MG63 (cell line): Measurements from ENCODE around the gene SLC25A42. TPM values are rescaled to one million over a fixed set of nuclear protein-coding genes. Genes with fewer than 3 reads are reported as not detected.

Experiments
- DNase-seq: peaks from one replicate; pipeline ENCODE4 v3.0.0-alpha.2; 2020
- H3K27me3 ChIP-seq: fragments of 250-450 bp; sonication (Bioruptor Pico); 2 replicates; pipeline ENCODE4 v1.5.1; 2020; ENCODE audit warnings: mild to moderate bottlenecking, moderate library complexity
- H3K36me3 ChIP-seq: fragments of 250-450 bp; sonication (Bioruptor Pico); 2 replicates; pipeline ENCODE4 v1.5.1; 2020; ENCODE audit warnings: mild to moderate bottlenecking, moderate library complexity
- H3K4me3 ChIP-seq: fragments of 250-450 bp; sonication (Bioruptor Pico); 2 replicates; pipeline ENCODE4 v1.5.1; 2020; ENCODE audit warnings: mild to moderate bottlenecking, moderate library complexity
- H3K9me3 ChIP-seq: fragments of 250-450 bp; sonication (Bioruptor Pico); 2 replicates; pipeline ENCODE4 v1.5.1; 2020; ENCODE audit warnings: mild to moderate bottlenecking, moderate library complexity
- total RNA-seq: library from RNA; depleted of rRNA; stranded (reverse); fragments of >200 nt; shearing (Covaris generic); gene quantifications from 2 replicates; pipeline ENCODE4 v1.2.3, GENCODE V29; 2014; ENCODE audit warnings: low replicate concordance

SLC25A42 gene
- total RNA-seq, 1 experiment from 2014 or later, result 10.0 TPM

DNA sequence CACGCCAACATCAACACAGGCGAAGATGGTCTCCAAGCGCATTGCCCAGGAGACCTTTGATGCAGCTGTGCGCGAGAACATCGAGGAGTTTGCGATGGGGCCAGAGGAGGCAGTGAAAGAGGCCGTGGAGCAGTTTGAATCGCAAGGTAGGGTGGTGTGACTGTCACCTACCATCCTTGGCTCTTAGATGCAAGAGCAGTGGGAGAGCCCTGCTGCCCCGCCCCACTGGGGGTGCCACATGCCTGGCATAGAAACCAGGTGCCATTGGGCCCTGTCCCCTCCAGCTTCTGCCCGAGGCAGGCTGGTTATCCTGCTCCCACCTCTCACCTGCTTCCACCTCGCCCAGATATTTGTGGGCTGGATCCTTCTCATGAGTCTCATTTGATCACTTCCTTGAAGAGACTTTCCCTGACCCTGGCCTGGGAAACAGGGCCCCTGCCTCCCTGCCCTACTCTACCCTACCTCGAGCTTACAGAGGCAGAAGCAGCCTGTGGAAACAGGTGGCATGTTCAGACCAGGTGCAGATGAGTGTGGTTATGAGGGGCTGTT is 21.0 kb upstream of the SLC25A42 start:
- peaks cover 83% of the 10 kb centered on the region for H3K36me3 ChIP-seq
- H3K4me3 ChIP-seq, result no peak overlapping the region
- no peak for DNase-seq
- peaks cover under 1% of the 10 kb centered on the region; the same call in 1 of the 2 replicates for H3K9me3 ChIP-seq
- no peaks in the 10 kb centered on the region for H3K27me3 ChIP-seq

DNA sequence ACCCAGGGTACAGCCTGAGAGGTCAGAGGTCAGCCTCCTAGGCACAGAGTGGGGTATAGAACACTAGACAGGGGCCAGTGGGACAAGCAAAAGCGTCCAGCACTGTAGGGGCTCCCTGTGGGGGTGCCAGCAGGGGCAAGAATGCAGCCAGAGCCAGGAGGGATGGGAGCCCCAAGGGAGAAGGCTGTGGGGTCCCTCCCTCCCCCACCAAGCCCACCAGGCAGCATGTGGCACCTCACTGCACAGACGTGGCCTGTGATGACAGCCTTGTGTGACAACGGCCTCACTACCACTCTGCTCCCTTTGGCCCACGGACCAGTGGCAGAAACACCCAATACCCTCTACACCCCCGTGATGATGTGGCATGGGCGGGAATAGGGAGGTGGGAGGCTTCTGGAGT is 20.3 kb upstream of the SLC25A42 start:
- no peak for DNase-seq
- Histone ChIP-seq H3K27me3 (no peaks in the 10 kb centered on the region), H3K4me3 (no peak overlapping the region), H3K9me3 (no peaks in the 10 kb centered on the region), H3K36me3 (peaks cover 83% of the 10 kb centered on the region)

DNA sequence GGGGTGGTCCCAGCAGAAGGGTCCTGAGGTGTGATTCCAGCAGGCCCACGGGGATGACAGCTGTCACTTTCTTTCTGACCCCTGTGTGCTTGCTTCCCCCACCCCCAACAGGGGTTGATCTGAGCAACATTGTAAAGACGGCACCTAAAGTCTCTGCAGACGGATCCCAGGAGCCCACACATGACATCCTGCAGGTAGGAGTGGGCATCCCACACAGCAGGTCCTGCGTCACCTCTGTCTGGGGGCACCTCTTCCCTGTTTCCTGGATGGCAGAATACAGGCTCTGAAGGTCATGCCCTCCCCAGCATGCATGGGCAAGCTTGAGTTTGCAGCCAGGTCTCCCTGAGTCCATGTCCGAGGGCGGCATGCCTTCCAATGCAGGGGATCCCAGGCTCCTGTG is 19.9 kb upstream of the SLC25A42 start:
- no peaks in the 10 kb centered on the region for H3K27me3 ChIP-seq
- peaks cover 85% of the 10 kb centered on the region for H3K36me3 ChIP-seq
- no peak for DNase-seq
- H3K9me3 ChIP-seq, result no peaks in the 10 kb centered on the region
- no peak overlapping the region for H3K4me3 ChIP-seq

DNA sequence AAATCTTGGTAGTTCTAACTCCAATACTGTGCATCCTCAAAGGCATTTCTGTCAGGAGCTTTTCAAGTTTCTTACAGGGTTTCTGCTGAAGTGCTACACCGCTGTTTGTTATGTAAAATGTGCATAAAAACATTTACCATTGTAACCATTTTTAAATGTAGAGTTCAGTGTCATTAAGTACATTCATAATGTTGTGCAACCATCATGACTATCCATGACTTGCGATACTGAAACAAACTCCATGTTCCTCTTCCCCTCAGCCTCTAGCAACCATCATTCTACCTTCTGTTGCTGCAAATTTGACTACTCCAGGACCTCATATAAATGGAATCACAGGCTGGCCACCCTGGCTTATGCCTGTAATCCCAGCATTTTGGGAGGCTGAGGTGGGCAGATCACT is 14.4 kb upstream of the SLC25A42 start:
- Histone ChIP-seq H3K4me3 (no peak overlapping the region), H3K9me3 (no peaks in the 10 kb centered on the region), H3K27me3 (no peaks in the 10 kb centered on the region), H3K36me3 (peaks cover 94% of the 10 kb centered on the region)
- DNase-seq, result no peak

DNA sequence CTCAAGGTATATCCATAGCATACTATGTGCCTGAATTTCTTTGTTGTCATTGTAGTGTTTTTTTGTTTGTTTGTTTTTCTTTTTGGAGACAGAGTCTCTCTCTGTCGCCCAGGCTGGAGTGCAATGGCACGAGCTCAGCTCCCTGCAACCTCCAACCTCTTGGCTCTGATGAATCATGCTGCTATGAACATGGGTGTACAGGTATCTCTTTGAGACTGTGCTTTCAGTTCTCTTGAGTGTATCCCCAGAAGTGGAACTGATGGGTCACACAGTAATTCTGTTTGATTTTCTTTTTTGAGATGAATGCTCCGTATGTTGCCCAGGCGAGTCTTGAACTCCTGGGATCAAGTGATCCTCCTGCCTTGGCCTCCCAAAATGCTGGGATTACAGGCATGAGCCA is 13.7 kb upstream of the SLC25A42 start:
- no peak for DNase-seq
- peaks cover 94% of the 10 kb centered on the region for H3K36me3 ChIP-seq
- H3K4me3 ChIP-seq, result no peak overlapping the region
- no peaks in the 10 kb centered on the region for H3K9me3 ChIP-seq
- H3K27me3 ChIP-seq, result no peaks in the 10 kb centered on the region

DNA sequence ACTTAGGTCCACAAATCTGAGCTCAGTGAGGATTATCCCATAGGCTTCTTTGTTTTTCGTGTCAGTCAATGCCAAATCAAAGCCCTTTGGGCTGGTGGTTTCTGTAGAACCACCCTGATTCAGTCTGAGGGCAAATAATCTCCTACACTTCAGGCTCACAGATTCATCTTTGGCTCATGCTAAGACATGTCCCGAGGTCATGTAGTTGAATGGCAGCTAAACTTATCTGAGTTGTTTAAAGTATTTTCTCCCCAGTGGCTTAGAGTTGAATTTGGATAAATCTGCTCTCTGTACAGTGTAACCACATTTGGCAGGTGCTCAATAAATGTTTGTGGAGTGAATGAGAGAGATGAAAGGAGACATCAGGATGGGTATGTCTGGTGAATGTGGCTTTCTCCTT is 13.1 kb upstream of the SLC25A42 start:
- no peak overlapping the region for H3K4me3 ChIP-seq
- H3K27me3 ChIP-seq, result no peaks in the 10 kb centered on the region
- peaks cover 97% of the 10 kb centered on the region for H3K36me3 ChIP-seq
- no peaks in the 10 kb centered on the region for H3K9me3 ChIP-seq
- no peak for DNase-seq

DNA sequence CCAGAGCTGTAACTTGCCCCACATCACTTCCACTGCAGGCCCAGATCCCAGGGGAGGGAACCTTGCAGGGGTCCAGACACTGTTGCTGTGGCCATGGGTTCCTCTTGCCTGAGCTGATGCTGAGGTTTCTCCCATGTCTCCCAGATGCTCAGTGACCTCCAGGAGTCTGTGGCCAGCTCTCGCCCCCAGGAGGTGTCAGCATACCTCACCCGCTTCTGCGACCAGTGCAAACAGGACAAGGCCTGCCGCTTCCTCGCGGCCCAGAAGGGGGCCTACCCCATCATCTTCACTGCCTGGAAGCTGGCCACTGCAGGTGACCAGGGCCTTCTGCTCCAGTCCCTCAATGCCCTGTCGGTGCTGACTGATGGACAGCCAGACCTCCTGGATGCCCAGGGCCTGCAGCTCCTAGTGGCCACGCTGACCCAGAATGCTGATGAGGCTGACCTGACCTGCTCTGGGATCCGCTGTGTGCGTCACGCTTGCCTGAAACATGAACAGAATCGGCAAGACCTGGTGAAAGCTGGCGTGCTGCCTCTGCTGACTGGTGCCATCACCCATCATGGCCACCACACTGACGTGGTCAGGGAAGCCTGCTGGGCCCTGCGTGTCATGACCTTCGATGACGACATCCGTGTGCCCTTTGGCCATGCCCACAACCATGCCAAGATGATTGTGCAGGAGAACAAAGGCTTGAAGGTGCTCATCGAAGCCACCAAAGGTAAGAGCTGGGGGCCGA is 12.1 kb upstream of the SLC25A42 start:
- no peaks in the 10 kb centered on the region for H3K27me3 ChIP-seq
- peaks cover 96% of the 10 kb centered on the region for H3K36me3 ChIP-seq
- no peaks in the 10 kb centered on the region for H3K9me3 ChIP-seq
- no peak for DNase-seq
- H3K4me3 ChIP-seq, result no peak overlapping the region

DNA sequence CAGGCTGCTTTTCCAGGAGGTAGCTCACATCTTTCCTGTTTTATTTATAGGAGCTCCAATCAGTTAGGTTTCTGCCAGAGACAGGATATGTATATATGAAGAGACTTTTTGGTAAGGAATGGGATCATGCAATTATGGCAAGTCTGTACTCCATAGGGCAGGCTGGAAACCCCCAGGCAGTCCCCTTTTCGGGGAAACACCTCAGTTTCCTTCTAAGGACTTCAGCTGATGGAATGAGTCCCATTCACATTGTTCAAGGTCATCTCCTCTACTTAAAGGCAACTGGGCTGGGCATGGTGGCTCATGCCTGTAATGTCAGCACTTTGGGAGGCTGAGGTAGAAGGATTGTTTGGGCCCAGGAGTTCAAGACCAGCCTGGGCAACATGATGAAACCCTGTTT is 10.9 kb upstream of the SLC25A42 start:
- no peaks in the 10 kb centered on the region for H3K27me3 ChIP-seq
- H3K4me3 ChIP-seq, result no peak overlapping the region
- no peaks in the 10 kb centered on the region for H3K9me3 ChIP-seq
- no peak for DNase-seq
- H3K36me3 ChIP-seq, result peaks cover 98% of the 10 kb centered on the region

DNA sequence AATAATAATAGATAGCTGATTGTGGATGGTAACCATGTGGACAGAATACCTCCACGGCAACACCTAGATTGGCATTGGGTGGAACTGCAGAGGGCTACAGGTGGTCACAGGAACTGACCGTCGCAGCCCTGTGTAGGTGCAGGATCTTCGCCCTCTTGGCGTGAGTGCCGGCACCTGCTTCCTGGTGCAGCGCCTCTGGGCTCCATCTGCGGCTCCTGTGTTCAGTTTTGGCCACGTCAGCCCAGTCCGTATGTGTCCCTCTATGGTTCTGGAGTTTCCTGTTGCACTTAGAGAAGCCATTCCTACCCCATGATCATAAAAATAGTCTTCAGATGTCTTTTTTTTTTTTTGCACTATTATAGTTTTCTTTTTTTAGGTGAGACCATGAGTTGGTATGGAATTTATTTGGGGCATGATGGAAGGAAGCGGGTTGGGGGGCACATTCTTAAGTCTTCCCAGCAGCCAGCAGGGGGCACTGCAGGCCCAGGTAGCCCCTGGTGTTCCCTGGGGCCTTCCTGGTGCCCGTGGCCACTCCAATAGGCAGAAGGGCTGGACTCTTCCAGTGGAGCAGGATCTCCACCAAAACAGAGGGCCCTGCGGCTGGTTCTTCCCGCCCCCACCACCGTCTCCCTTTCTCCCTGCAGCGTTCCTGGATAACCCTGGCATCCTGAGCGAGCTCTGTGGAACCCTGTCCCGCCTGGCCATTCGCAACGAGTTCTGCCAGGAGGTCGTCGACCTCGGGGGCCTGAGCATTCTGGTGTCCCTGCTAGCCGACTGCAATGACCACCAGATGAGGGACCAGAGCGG is 10.1 kb upstream of the SLC25A42 start:
- H3K36me3 ChIP-seq, result peaks cover 98% of the 10 kb centered on the region
- H3K4me3 ChIP-seq, result no peak overlapping the region
- no peaks in the 10 kb centered on the region for H3K9me3 ChIP-seq
- H3K27me3 ChIP-seq, result no peaks in the 10 kb centered on the region
- DNase-seq, result peak; percentile 38

DNA sequence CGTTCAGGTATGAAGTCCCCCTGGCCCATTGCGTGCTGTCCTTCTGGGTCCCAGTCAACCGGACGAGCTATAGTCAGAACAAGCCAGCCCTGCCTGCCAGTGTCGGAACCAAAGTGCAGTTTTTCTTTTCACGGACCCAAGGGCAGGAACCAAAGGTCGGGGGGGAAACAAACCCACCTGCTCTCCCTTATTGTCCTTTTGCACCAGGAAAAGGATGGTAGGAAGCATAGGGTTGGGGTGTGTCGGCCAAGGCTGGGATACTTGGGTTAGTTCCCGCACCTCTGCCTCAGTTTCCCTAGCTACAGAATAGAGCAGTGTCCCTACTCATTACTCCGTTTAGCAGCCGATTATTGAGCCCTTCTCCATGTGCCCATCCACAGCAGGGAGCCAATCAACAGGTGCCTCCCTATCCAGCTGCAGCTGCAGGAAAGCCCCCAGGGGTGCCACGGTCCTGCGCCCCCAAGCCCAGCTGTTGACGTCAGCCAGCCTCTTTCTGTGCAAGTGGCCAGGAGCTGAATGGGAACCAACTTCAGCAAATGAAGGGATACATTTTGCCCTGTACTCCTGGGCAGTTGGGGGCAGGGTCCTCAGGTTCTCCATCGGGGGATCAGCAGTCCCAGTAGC is 9.4 kb upstream of the SLC25A42 start:
- peaks cover 92% of the 10 kb centered on the region for H3K36me3 ChIP-seq
- DNase-seq, result no peak
- H3K4me3 ChIP-seq, result no peak overlapping the region

DNA sequence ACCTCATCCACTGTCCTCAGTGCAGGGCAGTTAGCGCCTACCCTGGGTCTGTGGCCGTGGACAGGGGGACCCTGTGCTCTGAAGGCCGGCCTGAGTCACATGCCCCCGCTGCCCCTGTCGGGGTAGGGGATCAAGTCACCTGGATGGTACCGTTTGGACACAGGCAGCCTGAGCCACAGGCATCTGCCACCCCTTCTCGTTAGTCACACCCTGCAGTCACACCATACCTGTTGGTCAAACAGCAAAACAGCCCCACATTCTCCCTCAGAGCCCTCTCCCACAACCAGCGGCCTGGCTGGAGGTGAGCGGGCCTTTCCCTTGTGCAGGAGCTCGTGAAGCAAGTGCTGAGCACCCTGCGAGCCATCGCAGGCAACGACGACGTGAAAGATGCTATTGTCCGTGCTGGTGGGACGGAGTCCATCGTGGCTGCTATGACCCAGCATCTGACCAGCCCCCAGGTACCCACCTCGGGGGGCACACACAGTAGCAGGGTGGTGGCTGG is 8.8 kb upstream of the SLC25A42 start:
- Histone ChIP-seq H3K27me3 (no peaks in the 10 kb centered on the region), H3K9me3 (no peaks in the 10 kb centered on the region), H3K36me3 (peaks cover 91% of the 10 kb centered on the region), H3K4me3 (no peak overlapping the region)
- no peak for DNase-seq

More for the DNA sequence above, 9.4 kb upstream of the SLC25A42 start:
- H3K27me3 ChIP-seq, result no peaks in the 10 kb centered on the region
- H3K9me3 ChIP-seq, result no peaks in the 10 kb centered on the region

DNA sequence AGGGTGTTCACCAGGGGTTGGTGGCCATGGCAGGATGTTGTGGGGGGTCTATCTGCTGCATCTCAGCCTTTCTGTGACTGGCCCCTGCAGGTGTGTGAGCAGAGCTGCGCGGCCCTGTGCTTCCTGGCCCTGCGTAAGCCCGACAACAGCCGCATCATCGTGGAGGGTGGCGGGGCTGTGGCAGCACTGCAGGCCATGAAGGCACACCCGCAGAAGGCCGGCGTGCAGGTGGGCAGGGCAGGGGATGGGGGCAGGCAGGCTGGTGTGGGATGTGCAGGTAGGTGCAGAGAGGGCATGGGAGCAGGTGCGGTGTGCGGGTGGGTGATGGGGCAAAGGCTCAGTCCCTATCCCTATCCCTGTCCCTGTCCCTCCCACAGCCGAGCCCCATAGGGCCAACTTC is 8.1 kb upstream of the SLC25A42 start:
- Histone ChIP-seq H3K36me3 (peaks cover 91% of the 10 kb centered on the region), H3K4me3 (no peak overlapping the region), H3K9me3 (no peaks in the 10 kb centered on the region), H3K27me3 (no peaks in the 10 kb centered on the region)
- no peak for DNase-seq

DNA sequence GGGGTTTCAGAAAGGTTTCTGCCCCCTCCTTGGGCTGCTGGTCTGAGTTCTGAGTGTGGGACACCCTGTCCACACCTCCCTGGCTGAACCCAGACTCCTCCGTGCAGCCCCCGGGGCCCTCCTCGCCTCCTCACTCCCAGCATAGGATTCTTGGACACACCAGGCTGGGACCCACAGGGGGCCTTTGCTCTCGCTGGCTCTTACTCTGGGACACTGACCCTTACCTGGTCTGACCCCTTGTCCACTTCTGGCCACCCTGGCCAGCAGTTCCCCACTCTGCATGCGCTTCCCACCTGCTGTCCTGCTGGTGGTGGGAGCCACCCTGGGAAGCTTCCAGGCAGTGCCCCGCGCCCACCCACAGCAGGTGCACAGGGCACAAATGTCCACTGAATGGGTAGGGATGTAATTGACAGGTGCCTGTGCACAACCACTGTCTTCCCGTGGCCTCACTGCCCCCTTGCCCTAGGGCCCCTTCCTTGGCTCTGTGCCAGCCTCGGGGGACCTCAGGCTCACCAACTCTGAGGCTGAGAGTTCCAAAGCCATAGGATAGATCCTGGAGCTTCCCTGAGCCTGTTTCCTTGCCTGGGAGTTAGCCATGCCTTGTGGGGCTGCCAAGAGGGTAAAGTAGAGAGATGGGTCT is 7.0 kb upstream of the SLC25A42 start:
- no peak for DNase-seq
- no peaks in the 10 kb centered on the region for H3K27me3 ChIP-seq
- H3K36me3 ChIP-seq, result peaks cover 91% of the 10 kb centered on the region
- H3K9me3 ChIP-seq, result no peaks in the 10 kb centered on the region
- H3K4me3 ChIP-seq, result no peak overlapping the region

DNA sequence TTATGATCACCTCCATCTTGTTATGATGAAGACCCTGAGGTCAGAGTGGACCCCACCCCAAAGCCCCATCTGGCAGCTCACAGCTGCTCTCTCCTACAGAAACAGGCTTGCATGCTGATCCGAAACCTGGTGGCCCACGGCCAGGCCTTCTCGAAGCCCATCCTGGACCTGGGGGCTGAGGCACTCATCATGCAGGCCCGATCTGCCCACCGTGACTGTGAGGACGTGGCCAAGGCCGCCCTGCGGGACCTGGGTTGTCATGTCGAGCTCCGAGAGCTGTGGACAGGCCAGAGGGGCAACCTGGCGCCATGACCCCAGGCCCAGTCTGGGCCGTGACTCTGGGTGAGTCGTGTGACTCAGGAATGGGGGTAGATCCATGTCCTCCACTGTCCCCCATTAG is 6.5 kb upstream of the SLC25A42 start:
- H3K36me3 ChIP-seq, result peaks cover 87% of the 10 kb centered on the region
- H3K4me3 ChIP-seq, result no peak overlapping the region
- DNase-seq, result no peak
- H3K27me3 ChIP-seq, result no peaks in the 10 kb centered on the region
- H3K9me3 ChIP-seq, result no peaks in the 10 kb centered on the region

DNA sequence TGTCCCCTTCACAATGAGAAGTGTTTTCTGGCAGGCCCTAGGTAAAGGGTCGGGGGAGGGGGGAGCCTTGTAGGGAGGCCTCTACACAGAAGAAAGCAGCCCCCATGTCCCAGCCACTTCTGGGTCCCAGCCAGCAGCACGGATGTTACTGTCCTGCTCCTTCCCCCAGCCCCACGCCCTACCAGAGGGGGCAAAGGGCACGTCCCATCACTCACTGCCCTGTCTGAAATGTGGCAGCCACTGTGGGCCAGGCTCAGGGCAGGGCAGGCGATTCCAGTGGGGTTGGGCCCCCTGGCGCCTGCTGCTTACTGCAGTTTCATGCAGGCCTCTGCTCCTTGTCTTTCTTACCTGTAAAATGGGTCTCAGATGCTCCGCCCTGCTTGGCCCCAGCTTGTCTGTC is 6.1 kb upstream of the SLC25A42 start:
- no peak for DNase-seq
- Histone ChIP-seq H3K36me3 (peaks cover 83% of the 10 kb centered on the region), H3K27me3 (no peaks in the 10 kb centered on the region), H3K9me3 (no peaks in the 10 kb centered on the region), H3K4me3 (no peak overlapping the region)

DNA sequence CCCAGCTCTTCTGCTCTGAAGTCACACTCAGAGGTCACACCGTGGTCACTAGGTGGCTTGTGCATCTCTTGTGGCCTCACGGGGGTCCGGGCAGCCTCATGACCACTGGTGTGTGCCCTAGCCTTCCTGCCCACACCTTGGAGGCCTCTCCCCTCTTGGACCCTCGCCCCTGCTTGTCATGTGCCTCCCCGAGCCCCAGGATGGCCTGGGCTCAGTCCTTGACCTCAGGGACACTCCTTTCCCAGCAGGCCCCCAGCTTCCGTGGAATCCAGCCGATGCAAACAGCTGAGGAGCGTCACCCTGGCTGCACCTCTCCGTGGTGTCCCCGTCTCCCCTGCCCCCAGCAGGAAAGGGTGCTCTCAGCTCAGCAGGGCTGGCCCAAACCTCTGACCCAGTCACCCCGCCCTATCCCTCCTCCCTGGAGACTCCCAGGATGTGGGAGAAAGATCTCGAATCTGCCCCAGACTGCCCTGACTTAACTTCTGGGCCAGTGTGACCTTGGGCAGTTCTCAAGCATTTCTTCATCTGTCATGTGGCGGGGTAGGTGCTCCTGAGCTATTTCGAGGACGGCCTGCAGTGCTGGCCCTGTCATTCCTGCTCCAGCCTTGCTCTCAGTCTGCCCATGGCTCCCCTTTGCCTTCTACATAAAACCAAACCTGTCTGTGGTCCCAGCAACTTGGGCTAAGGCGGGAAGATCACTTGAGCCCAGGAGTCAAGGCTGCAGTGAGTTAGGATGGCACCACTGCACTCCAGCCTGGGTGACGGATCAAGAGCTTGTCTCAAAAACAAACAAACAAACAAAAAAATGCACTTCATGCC is 4.6 kb upstream of the SLC25A42 start:
- Histone ChIP-seq H3K27me3 (no peaks in the 10 kb centered on the region), H3K4me3 (no peak overlapping the region), H3K36me3 (peaks cover 69% of the 10 kb centered on the region), H3K9me3 (no peaks in the 10 kb centered on the region)
- DNase-seq, result no peak
